Midbrain (tissue), 1 donor: ENCODE measurements around the gene CSTF2.

ENCODE experiments used
- DNase-seq: peaks from one replicate; lab custom pipeline; 2025; lab: John Stamatoyannopoulos, UW

The CSTF2 gene

GRCh38 chrX:100870527-100870926, 50.3 kb downstream of the CSTF2 start:
- no peak for DNase-seq

- DNase-seq, result no peak
These were observed 51.7 kb downstream of the CSTF2 start for GRCh38 chrX:100871594-100872560.

- DNase-seq, result no peak
These were observed 54.1 kb downstream of the CSTF2 start, which contains the start of gene NOX1 for GRCh38 chrX:100874325-100874724. Gene NOX1, minus strand, starts transcription at chrX:100874359. Its CDS starts 220 bp downstream, at chrX:100874139.

- no peak for DNase-seq
These were observed 60.2 kb downstream of the CSTF2 start for GRCh38 chrX:100880368-100880767.

- DNase-seq, result no peak
These were observed 63.5 kb downstream of the CSTF2 start for GRCh38 chrX:100883654-100884053.
